DMS79 (cell line): Measurements from ENCODE around the gene ADCY2.

Experiments used
- DNase-seq: peaks from one replicate; lab custom pipeline; 2025; lab: John Stamatoyannopoulos, UW

Gene ADCY2

DNA sequence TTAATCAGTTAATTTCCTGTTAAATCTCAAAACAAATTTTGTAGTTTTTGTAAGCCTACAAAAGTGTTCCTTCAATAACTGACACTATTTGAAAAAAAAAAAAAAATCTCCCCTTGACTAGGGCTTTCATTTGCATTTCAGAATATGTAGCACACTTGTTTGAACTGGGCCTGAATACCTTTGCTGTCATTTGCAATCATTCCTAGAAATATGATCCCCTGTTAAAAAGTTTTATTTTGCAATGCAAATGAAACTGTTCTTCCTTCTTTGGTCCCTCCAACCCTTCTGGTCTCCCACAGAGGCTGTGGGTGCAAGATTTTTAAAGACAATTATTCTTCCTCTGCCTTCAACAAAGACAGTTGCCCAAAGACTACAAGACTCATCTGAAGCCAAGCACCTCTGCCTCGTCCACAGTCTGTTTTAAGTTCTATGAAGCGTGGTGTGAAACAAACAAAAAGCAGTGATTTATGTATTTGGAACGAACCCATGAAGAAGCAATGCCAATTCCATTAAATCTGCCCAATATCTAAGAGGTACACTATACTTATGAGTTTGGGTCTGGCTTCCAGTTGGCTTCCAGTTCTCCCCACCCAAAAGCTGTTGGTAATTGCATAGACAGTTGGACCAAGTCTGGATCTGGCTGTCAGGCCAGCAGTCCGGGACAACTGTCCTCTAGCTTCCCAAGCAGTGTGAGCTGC lies 388.9 kb downstream of the ADCY2 start:
- DNase-seq: no peak

DNA sequence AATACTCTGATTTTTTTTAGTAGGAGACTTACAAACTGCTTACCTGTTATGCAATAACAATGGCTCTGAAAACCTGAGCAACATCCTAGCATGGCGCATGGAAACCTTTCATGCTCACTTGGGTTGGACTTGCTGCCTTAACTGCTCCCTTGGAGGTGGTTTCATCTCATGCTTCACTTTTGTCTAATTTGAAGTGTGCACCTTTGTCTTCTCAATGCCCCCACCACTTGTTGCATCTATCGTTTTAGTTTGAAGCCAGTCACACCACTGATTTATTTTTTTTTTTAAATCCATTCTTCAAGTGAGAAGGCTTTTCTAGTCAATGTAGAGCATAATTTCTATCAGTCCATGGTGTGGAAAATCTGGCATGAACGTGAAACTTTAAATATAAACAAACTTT lies 391.8 kb downstream of the ADCY2 start:
- DNase-seq: no peak

DNA sequence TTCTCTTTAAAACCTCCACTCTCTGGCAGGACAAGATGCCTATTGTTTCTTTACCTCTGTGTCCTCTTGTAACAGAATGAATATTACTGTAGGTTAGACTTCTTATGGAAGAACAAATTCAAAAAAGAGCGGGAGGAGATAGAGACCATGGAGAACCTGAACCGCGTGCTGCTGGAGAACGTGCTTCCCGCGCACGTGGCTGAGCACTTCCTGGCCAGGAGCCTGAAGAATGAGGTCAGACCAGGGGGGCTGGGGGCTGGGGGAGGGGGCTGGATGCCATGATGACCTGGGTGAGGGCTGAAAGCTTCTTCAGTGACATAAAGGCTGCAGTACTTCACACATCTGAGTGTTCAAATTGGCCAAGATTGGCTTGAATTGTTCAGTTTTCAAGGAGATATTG lies 393.6 kb downstream of the ADCY2 start:
- no peak for DNase-seq

GRCh38 chr5:7793895-7794294 lies 398.0 kb downstream of the ADCY2 start:
- DNase-seq: no peak

DNA sequence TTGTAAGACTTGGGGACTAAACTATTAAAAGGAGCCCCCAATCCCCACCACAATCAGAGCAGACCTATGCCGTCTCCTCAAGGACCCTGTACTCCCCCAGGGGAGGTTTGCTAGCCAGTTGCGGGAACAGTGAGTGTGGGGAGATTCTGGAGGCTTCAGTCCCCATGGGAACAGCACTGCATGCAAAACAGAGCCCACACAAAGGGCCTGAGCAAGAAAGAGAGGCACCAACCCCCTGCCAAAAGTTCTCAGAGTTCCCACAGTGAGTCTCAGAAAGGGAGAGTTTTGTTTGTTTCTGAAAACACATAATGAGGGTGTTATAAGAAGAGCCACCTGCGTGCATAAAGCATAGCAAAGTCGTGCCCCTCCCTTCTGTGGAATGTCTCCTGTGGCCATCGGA lies 398.4 kb downstream of the ADCY2 start:
- DNase-seq: no peak

- DNase-seq: no peak
Measured at GRCh38 chr5:7794823-7795222, 398.9 kb downstream of the ADCY2 start.

DNA sequence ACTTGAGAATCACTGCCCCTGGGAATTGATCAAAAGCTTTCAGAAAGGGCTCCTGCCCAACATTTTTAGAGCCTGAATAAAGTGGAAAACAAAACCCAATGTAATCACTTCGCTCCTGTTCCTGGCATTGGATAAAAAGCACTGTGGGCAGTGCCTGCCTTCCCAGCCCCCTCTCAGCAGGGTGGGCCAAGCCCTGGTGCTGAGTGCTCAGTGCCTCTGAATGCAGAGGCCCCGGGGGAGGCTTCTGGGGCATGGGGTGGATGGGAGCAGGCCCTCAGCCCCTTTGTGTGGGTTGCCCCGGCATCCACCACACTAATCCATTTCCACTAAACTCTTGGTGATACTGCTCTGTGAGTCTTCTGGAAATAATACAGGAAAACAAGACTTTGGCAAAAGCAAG lies 399.4 kb downstream of the ADCY2 start:
- no peak for DNase-seq

DNA sequence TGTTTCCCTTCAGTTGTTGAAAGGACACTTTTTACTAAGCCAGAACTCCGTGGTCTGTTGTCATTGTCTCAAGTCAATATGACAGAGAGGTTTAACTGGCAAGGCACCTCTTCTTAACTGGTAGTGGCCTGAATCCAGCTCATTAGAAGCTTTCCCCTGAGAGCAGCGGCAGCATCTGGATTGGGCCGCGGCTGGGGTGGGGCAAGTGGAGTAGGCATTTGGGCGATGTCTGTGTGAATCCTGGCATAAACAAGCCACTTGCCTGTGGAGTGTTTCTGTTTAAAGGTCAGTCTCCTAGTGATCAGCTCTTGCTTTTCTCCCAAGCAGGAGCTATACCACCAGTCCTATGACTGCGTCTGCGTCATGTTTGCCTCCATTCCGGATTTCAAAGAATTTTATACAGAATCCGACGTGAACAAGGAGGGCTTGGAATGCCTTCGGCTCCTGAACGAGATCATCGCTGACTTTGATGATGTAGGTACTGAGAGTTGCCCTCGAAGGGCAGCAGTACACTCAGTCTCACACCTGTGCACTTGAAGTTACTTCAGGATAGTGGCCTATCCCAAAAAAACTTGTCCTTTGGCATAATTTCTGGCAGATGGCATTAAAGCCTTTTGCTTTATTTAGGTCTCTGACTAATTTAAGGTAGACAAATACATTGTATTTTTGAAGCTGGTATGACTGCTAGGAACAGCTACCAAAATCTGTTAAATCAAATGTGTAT lies 406.1 kb downstream of the ADCY2 start:
- peak; percentile 54 for DNase-seq

GRCh38 chr5:7802855-7803254 lies 406.9 kb downstream of the ADCY2 start:
- DNase-seq: no peak

DNA sequence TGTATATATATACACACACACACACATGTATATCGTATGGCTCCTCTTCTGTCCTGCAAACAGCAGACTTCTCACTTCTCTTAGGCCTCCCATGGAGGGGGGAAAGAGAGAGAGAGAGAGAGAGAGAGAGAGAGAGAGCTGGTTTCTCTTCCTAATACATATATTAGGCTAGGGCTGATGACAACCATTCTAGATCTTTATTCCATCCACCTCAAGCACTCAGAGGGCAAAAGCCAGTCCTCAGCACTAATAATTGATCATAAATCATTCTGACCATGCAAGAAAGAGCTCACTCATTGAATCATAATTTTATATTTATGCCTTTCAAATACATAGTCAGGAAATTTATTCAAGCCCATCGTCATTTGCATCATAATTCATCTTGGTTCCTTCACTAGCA lies 408.0 kb downstream of the ADCY2 start:
- no peak for DNase-seq

DNA sequence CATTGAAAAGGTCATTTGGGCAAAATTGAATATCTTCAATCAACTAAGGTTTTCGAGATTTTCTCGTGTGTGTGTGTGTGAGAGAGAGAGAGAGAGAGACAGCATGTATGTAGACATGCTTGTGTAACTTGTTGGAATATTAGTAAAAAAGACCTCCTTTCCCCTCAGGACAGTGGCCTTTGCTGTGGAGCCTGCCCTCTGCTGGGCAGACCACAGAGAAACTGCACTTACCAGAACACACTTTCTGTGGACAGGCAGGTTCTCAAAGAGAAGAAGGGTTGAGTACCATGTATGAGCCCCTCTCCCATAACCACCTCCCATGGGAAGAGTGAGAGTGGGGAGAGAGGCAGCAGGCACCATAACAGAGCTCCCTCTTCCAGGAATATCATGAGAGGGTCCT lies 409.4 kb downstream of the ADCY2 start:
- no peak for DNase-seq

GRCh38 chr5:7808998-7809397 lies 413.1 kb downstream of the ADCY2 start:
- no peak for DNase-seq

GRCh38 chr5:7811715-7812114 lies 415.8 kb downstream of the ADCY2 start:
- DNase-seq: no peak

GRCh38 chr5:7813007-7813406 lies 417.1 kb downstream of the ADCY2 start:
- no peak for DNase-seq

DNA sequence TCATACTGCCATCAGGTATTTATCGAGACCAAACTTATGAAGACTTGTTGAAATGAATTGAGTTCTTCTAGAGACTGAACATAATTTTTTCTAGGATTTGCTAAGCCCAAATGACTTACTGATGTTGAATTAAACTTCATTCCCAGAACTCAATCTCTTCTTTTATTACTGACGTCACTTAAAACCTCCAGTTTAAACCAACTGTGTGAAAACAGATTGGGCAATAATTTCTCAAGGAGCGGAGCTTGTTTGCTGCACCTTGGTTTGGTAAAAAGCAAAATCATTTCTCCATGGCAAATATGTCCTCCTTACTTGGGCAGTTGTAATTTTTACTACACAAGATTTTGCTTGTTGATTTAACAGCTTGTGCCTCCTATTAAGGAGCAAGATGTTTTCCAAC lies 417.6 kb downstream of the ADCY2 start:
- DNase-seq: no peak

DNA sequence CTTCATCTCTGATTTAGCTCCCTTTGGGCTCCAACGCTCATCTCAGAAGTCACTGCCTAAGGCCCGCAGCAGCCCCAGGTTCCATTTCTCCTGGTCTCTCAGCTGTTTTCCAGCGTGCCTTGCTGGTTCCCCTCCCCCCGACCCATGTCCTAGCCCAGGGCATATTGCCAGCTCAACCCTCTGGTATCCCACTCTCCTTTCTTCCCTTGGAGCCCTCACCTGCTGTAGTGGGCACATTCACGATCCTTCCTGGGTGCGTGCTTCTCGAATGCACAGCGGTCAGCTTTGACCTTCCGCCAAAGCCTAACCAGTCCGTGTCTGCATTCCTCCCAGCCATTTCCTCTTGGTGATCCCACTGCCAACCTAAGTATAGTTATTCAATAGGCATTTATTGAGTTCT lies 418.9 kb downstream of the ADCY2 start:
- no peak for DNase-seq

DNA sequence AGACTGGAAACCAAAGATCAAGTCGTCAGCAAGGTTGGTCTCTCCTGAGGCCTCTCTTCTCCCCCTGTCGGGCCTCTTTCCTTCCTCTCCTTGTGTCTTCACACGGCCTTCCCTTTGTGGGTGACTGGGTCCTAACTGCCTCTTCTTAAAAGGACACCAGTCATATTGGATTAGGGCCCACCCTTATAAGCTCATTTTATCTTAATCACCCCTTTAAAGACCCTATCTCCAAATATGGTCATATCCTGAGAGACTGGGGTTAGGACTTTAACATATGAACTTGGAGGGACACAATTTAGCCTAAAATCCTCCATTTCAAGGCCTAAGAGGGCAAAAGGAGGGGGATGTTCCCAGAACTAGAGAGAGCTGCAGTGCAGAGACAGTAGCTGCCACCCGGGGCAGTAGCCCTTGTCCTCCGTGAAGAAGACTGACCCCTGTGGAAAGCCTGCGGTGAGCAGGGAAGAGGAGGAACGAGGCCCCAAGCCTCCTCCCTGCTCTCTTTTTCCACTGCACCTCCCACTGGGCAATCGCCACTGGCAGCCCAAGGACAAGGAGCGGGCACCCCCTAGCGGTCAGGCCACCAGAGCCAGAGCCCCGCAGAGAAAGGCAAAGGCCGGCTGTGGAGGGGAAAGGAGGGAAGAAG lies 420.1 kb downstream of the ADCY2 start:
- no peak for DNase-seq

- no peak for DNase-seq
Measured at GRCh38 chr5:7816535-7816901, 420.6 kb downstream of the ADCY2 start.

DNA sequence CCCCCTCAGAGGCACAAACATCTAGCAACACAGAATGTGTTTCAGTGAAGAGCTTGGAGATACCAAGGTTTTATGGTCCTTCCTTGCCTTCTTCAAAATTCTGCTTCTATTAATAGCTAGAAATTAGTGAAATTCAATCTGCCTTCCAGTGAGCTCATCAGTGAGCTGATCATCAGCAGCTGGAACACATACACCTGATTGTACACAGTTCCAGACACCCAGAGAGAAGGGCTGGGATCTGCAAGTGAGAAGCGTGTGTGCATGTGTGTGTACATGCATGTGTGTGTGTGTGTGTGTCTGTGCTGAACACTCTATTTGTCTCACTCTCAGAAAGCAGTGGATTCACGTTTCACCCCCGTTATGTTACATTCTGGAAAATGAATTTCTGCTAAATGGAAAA lies 426.5 kb downstream of the ADCY2 start:
- DNase-seq: no peak

GRCh38 chr5:7823594-7823993 lies 427.7 kb downstream of the ADCY2 start:
- DNase-seq: no peak

- no peak for DNase-seq
Measured at GRCh38 chr5:7824995-7825394, 429.1 kb downstream of the ADCY2 start.

DNA sequence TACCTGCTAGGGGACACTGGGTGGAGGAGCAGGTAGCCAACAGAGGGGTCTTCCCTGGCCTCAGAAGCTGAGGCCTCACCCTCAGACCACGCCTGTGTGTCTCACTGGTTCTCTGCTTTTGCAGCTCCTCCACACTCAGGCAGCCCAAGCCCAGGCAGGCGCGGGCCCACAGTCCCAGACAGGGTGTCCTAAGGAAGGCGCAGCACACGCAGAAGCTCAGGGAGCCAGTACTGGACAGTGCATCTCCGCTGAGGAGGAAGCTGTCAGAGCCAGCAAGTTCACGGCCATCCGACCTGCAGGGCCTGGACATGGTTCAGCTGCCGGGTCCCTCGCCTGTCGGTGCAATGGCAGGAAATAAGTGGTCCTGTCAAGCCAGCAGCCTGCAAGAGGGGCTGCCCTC lies 429.7 kb downstream of the ADCY2 start:
- DNase-seq: no peak

DNA sequence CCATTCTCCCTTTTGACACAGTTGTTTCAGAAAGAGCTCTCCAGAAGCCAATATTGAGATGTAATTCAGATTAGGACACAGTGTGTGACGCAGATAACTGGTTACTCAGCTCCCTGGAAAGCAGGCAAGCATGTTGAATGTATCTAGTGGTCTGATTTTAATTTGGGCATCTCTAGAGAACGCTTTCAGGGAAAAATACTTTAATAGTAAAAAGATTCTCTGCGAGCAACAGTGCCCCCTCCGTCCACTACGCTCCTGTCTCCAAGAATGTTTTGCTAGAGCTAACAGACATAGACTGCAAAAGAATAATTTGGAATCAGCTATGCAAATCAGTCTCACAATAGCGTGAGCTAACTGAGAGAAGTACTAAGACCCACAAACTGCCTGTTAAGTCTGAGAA lies 431.7 kb downstream of the ADCY2 start:
- no peak for DNase-seq

DNA sequence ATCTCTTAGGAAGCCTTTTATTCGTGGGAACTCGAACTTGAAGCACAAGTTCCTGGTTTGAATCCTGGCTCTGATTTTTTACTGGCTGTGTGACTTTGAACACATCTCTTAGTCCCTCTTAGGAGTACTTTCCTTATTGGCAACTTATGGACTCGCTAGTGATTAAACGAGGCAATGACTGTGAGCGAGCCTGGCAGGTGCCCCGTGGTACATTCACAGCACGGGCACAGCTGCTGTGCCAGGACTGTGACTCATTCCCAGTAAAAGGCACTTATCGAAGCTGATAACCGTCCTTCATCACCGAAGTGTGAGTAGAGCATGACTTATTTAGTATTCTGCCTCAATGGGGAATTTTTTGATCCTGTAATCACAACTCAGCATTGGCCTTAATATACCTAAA lies 432.3 kb downstream of the ADCY2 start:
- peak; percentile 24 for DNase-seq
